ENCODE data around the gene STAC2.
A peak's percentile ranks its signal among the peaks of the same experiment; 100 is the strongest.

STAC2 gene

DNA sequence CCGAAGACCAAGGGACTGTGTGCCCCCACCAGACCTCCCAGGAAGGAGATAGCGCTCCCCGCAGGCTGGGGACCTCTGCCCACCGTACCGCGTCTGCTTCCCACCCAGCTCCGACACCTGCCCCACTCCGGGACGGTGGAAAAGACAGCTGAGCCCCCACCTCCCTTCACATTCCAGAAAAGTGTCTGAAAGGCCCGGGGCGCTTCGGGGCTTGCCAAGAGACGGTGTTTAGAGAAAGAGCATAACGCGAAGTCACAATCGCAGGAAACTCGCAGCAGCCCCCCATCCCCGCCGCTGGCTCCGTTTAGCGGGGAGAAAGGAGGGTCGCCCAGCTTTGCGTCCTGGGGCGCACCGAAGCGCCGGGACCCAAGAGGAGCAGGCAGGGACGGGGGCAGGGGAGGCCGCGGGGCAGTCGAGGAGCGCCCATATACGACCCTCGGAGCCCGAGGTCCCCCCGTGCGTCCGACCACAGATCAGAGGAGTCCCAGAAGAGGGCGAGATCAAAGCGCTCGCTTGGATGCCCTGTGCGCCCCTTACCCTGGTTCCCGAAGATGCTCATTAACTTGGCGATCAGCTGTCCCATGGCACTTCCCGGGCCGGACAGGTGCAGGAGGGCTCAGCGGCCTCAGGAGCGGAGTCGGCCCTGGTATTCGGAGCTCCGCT lies 60.4 kb downstream of the STAC2 start:
- TF ChIP-seq, protein P1, sequence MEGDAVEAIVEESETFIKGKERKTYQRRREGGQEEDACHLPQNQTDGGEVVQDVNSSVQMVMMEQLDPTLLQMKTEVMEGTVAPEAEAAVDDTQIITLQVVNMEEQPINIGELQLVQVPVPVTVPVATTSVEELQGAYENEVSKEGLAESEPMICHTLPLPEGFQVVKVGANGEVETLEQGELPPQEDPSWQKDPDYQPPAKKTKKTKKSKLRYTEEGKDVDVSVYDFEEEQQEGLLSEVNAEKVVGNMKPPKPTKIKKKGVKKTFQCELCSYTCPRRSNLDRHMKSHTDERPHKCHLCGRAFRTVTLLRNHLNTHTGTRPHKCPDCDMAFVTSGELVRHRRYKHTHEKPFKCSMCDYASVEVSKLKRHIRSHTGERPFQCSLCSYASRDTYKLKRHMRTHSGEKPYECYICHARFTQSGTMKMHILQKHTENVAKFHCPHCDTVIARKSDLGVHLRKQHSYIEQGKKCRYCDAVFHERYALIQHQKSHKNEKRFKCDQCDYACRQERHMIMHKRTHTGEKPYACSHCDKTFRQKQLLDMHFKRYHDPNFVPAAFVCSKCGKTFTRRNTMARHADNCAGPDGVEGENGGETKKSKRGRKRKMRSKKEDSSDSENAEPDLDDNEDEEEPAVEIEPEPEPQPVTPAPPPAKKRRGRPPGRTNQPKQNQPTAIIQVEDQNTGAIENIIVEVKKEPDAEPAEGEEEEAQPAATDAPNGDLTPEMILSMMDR (IDR thresholded peaks at IDR 0.05; ENCODE audit: low read depth, low read length, missing control alignments), result no peak
- no peak for DNase-seq (ENCODE audit: low read depth)
- H3K4me3 ChIP-seq (ENCODE audit: low read depth, low read length), result peak overlapping the region; percentile 45

- H3K4me3 ChIP-seq (ENCODE audit: low read depth, low read length), result peak overlapping the region; percentile 45
- peak; percentile 83 for DNase-seq (ENCODE audit: low read depth)
- TF ChIP-seq, protein P1 (IDR thresholded peaks at IDR 0.05; ENCODE audit: low read depth, low read length, missing control alignments), result peak; percentile 96
These were observed 61.0 kb downstream of the STAC2 start for GRCh38 chr17:39164675-39165143.

GRCh38 chr17:39161962-39162361 lies 63.8 kb downstream of the STAC2 start:
- TF ChIP-seq, protein P1 (IDR thresholded peaks at IDR 0.05; ENCODE audit: low read depth, low read length, missing control alignments), result no peak
- no peak for DNase-seq (ENCODE audit: low read depth)
- no peak overlapping the region for H3K4me3 ChIP-seq (ENCODE audit: low read depth, low read length)

Data from GM12864 (cell line).